Caco-2 (cell line): Measurements from ENCODE around the gene CAMK1D. TPM values are rescaled to one million over a fixed set of nuclear protein-coding genes. Genes with fewer than 3 reads are reported as not detected.

Experiments used
- BruUV-seq: library from RNA; stranded (reverse); fragments of 400-500 nt; replicated peaks from 2 replicates; lab custom pipeline; 2021; lab: Mats Ljungman, UMichigan
- CTCF ChIA-PET: fragments of 300-600 bp; sonication (Branson Sonifier 250); formaldehyde crosslinking; loops from one replicate; lab custom pipeline; 2022; ENCODE audit warnings: antibody characterized with exemption; lab: Charles Lee
- POLR2A ChIA-PET: fragments of 300-600 bp; sonication (Branson Sonifier 250); formaldehyde crosslinking; loops from one replicate; lab custom pipeline; 2022; ENCODE audit warnings: antibody characterized with exemption; lab: Charles Lee
- DNase-seq, 2 experiments: peaks; one replicate each; pipeline versions ENCODE4 v3.0.0 to v3.0.0-alpha.2; 2020 to 2022
- H3K27me3 ChIP-seq: replicated peaks from 2 replicates; pipeline ENCODE4 v1.6.0; 2011; ENCODE audit warnings: low read length; ENCODE audit not compliant: control insufficient read depth, insufficient read depth
- H3K36me3 ChIP-seq: 2 replicates; pipeline ENCODE4 v1.5.1; 2011; ENCODE audit warnings: low read length; ENCODE audit not compliant: control insufficient read depth, insufficient read depth
- H3K4me1 ChIP-seq: fragments of 250-450 bp; sonication (Bioruptor Pico); 2 replicates; pipeline ENCODE4 v1.5.1; 2020; ENCODE audit warnings: mild to moderate bottlenecking
- H3K4me3 ChIP-seq: 2 replicates; pipeline ENCODE4 v1.5.1; 2011; ENCODE audit warnings: low read depth, mild to moderate bottlenecking, control low read depth, low read length
- H3K9me3 ChIP-seq: fragments of 250-450 bp; sonication (Bioruptor Pico); 2 replicates; pipeline ENCODE4 v1.5.1; 2020; ENCODE audit warnings: mild to moderate bottlenecking, moderate library complexity
- H3K27ac Mint-ChIP-seq: one replicate; pipeline ENCODE4 v1.8.0; 2022; ENCODE audit warnings: mixed read lengths; ENCODE audit not compliant: unreplicated experiment
- H3K27me3 Mint-ChIP-seq: one replicate; pipeline ENCODE4 v1.8.0; 2022; ENCODE audit warnings: mixed read lengths; ENCODE audit not compliant: insufficient read depth, unreplicated experiment
- H3K36me3 Mint-ChIP-seq: one replicate; pipeline ENCODE4 v1.8.0; 2022; ENCODE audit warnings: mild to moderate bottlenecking, mixed read lengths; ENCODE audit not compliant: insufficient read depth, unreplicated experiment
- H3K4me1 Mint-ChIP-seq: one replicate; pipeline ENCODE4 v1.8.0; 2022; ENCODE audit warnings: low read depth, mixed read lengths; ENCODE audit not compliant: unreplicated experiment
- H3K4me3 Mint-ChIP-seq: one replicate; pipeline ENCODE4 v1.8.0; 2022; ENCODE audit warnings: mild to moderate bottlenecking, moderate library complexity, mixed read lengths; ENCODE audit not compliant: unreplicated experiment
- H3K9me3 Mint-ChIP-seq: one replicate; pipeline ENCODE4 v1.8.0; 2022; ENCODE audit warnings: mixed read lengths; ENCODE audit not compliant: unreplicated experiment
- intact Hi-C: fragments of 100-400 bp; cut with micrococcal nuclease; formaldehyde crosslinking; loops from one replicate; pipeline ENCODE4 v1.10.0; 2022; ENCODE audit not compliant: unreplicated experiment
- total RNA-seq: library from RNA; stranded (reverse); gene quantifications from 2 replicates; pipeline ENCODE4 v1.2.3, GENCODE V29; 2022
- TF ChIP-seq, protein P1 (sequence below), 2 experiments: fragments of 200-600 bp in 1 of 2; IDR thresholded peaks; 1 replicate in 1 of 2; 2 replicates in 1 of 2; pipeline versions ENCODE4 v1.5.1 to v1.8.0; 2011 to 2022; ENCODE audit warnings: antibody characterized with exemption in 1 of 2, control low read depth in 1 of 2, inconsistent platforms in 1 of 2, low read depth in 1 of 2, low read length in 1 of 2, mild to moderate bottlenecking in 1 of 2, moderate library complexity in 1 of 2; ENCODE audit not compliant: insufficient read depth in 1 of 2, severe bottlenecking in 1 of 2, unreplicated experiment in 1 of 2

CAMK1D gene
- total RNA-seq, 1 experiment from 2014 or later = 10.9 TPM

- H3K9me3 Mint-ChIP-seq = no peaks in the 10 kb centered on the region
- H3K27me3 Mint-ChIP-seq = no peaks in the 10 kb centered on the region
- ChIA-PET POLR2A (no interaction called here), CTCF (no interaction called here)
- Histone ChIP-seq H3K9me3 (no peaks in the 10 kb centered on the region), H3K36me3 (no peaks in the 10 kb centered on the region), H3K27me3 (no peaks in the 10 kb centered on the region), H3K4me3 (no peak overlapping the region), H3K4me1 (no peaks in the 10 kb centered on the region)
- intact Hi-C loops = no loop called here
- no peak overlapping the region for H3K27ac Mint-ChIP-seq
- H3K4me1 Mint-ChIP-seq = no peaks in the 10 kb centered on the region
- no TSS peak for BruUV-seq
- H3K4me3 Mint-ChIP-seq = no peak overlapping the region
- TF ChIP-seq, protein P1, sequence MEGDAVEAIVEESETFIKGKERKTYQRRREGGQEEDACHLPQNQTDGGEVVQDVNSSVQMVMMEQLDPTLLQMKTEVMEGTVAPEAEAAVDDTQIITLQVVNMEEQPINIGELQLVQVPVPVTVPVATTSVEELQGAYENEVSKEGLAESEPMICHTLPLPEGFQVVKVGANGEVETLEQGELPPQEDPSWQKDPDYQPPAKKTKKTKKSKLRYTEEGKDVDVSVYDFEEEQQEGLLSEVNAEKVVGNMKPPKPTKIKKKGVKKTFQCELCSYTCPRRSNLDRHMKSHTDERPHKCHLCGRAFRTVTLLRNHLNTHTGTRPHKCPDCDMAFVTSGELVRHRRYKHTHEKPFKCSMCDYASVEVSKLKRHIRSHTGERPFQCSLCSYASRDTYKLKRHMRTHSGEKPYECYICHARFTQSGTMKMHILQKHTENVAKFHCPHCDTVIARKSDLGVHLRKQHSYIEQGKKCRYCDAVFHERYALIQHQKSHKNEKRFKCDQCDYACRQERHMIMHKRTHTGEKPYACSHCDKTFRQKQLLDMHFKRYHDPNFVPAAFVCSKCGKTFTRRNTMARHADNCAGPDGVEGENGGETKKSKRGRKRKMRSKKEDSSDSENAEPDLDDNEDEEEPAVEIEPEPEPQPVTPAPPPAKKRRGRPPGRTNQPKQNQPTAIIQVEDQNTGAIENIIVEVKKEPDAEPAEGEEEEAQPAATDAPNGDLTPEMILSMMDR (IDR thresholded peaks at IDR 0.05; ENCODE audit: insufficient read depth in 1 of 2, low read depth in 1 of 2, low read length in 1 of 2, severe bottlenecking in 1 of 2, unreplicated experiment in 1 of 2) = no peak
- no peak for DNase-seq
- no peaks in the 10 kb centered on the region for H3K36me3 Mint-ChIP-seq
Measured at GRCh38 chr10:12369982-12370381, 20.6 kb downstream of the CAMK1D start.

- intact Hi-C loops = no loop called here
- BruUV-seq = no TSS peak
- no peaks in the 10 kb centered on the region for H3K36me3 ChIP-seq
- no peaks in the 10 kb centered on the region for H3K9me3 Mint-ChIP-seq
- no peak overlapping the region for H3K4me3 ChIP-seq
- H3K4me3 Mint-ChIP-seq = no peak overlapping the region
- H3K9me3 ChIP-seq = no peaks in the 10 kb centered on the region
- H3K4me1 ChIP-seq = no peaks in the 10 kb centered on the region
- no peaks in the 10 kb centered on the region for H3K27me3 Mint-ChIP-seq
- H3K27ac Mint-ChIP-seq = no peak overlapping the region
- POLR2A ChIA-PET = no interaction called here
- no peaks in the 10 kb centered on the region for H3K27me3 ChIP-seq
- CTCF ChIA-PET = interaction anchor here (0.7 kb wide), 1 partner anchor 158 kb away, joined by 3 read pairs; no protein-coding TSS in a partner anchor
- TF ChIP-seq, protein P1 (IDR thresholded peaks at IDR 0.05; ENCODE audit: insufficient read depth in 1 of 2, low read depth in 1 of 2, low read length in 1 of 2, severe bottlenecking in 1 of 2, unreplicated experiment in 1 of 2) = no peak
- no peaks in the 10 kb centered on the region for H3K4me1 Mint-ChIP-seq
- no peak for DNase-seq
- H3K36me3 Mint-ChIP-seq = no peaks in the 10 kb centered on the region
Measured at GRCh38 chr10:12372846-12373245, 23.5 kb downstream of the CAMK1D start.

- Histone ChIP-seq H3K4me3 (no peak overlapping the region), H3K9me3 (no peaks in the 10 kb centered on the region), H3K36me3 (no peaks in the 10 kb centered on the region), H3K4me1 (no peaks in the 10 kb centered on the region), H3K27me3 (no peaks in the 10 kb centered on the region)
- no peaks in the 10 kb centered on the region for H3K9me3 Mint-ChIP-seq
- DNase-seq = no peak
- TF ChIP-seq, protein P1 (IDR thresholded peaks at IDR 0.05; ENCODE audit: insufficient read depth in 1 of 2, low read depth in 1 of 2, low read length in 1 of 2, severe bottlenecking in 1 of 2, unreplicated experiment in 1 of 2) = no peak
- no peak overlapping the region for H3K4me3 Mint-ChIP-seq
- ChIA-PET CTCF (no interaction called here), POLR2A (no interaction called here)
- intact Hi-C loops = no loop called here
- no peaks in the 10 kb centered on the region for H3K4me1 Mint-ChIP-seq
- H3K27me3 Mint-ChIP-seq = no peaks in the 10 kb centered on the region
- H3K27ac Mint-ChIP-seq = no peak overlapping the region
- no TSS peak for BruUV-seq
- no peaks in the 10 kb centered on the region for H3K36me3 Mint-ChIP-seq
Measured at GRCh38 chr10:12375076-12375504, 25.7 kb downstream of the CAMK1D start.
